D341Med (cell line): ENCODE results near the gene RSRC1.
"Not testable (repeated sequence)": the region's sequence is repeated elsewhere in the genome, so short reads cannot be mapped to it uniquely, and the experiment has no call there.

Experiments used
- DNase-seq: peaks from one replicate; pipeline ENCODE4 v3.0.0; 2012; ENCODE audit warnings: low spot score

RSRC1 gene

DNA sequence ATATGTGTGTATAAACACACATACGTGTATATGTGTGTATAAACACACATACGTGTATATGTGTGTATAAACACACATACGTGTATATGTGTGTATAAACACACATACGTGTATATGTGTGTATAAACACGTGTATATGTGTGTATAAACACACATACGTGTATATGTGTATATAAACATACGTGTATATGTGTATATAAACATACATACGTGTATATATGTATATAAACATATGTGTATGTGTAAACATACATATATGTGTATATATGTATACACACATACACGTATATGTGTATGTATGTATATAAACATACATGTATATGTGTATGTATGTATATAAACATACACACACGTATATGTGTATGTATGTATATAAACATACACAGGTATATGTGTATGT, 119.1 kb downstream of the RSRC1 start:
- DNase-seq, result not testable (repeated sequence)

DNA sequence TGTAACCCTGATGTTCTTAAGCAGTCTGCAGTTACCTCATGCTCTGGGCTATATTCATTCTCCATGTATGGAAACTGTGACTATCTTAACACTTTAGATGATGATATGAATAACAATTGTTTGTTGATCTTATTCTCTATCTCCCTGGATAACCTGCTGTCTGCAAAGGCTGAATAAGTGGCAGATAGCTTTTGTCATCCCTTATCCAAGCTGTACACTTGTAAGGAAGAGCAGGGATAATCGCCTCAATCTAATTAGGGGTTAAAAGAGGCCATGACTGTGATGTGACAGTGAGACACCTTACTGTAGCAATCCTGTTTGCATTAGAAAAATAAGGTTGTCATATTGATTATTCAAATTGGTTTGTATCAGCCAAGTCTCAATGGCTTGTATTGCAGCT, 123.9 kb downstream of the RSRC1 start:
- DNase-seq, result peak; percentile 41

DNA sequence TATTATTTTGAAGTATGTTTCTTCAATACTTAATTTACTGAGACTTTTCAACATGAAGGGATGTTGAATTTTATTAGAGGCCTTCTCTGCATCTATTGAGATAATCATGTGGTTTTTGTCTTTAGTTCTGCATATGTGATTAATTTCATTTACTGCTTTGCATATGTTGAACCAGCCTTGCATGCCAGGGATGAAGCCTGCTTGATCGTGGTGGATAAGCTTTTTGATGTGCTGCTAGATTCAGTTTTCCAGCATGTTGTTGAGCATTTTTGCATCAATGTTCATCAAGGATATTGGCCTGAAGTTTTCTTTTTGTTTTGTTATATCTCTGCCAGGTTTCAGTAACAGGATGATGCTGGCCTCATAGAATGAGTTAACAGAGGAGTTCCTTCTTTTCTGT, 134.4 kb downstream of the RSRC1 start:
- DNase-seq, result no peak

DNA sequence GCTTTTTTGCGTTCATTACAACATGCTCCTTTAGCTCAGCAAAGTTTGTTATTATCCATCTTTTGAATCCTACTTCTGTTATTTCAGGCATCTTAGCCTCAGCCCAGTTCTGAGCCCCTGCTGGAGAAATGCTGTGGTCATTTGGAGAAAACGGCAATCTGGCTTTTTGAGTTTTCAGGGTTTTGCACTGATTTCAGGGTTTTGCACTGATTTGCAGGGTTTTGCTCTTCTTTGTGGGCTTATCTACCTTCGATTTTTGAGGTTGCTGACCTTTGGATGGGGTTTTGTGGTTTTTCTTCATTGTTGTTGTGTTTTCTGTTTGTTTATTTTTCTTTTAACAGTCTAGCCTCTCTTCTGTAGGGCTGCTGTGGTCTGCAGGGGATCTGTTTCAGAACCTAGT, 137.4 kb downstream of the RSRC1 start:
- no peak for DNase-seq

DNA sequence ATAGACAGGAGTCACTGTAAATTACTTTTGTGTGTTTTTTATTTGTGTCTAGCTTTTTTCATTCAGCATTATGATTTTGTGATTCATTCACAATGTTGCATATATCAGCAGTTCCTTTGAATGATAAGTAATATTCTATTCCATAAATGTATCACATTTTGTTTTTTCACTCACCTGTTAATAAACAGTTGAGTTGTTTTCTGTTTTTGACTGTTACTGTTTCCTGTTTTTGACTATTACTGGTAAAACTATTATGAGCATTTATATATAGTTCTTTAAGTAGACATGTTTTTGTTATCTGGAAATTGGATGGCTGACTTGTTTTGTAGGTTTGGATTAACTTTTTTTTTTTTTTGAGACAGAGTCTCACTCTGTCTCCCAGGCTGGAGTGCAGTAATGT, 138.4 kb downstream of the RSRC1 start:
- no peak for DNase-seq

- DNase-seq, result no peak
These were observed 139.3 kb downstream of the RSRC1 start for GRCh38 chr3:158249183-158249582.

GRCh38 chr3:158258619-158259018, 148.7 kb downstream of the RSRC1 start:
- no peak for DNase-seq

GRCh38 chr3:158260392-158260791, 150.5 kb downstream of the RSRC1 start:
- DNase-seq, result no peak

- no peak for DNase-seq
These were observed 151.6 kb downstream of the RSRC1 start for GRCh38 chr3:158261371-158261991.

DNA sequence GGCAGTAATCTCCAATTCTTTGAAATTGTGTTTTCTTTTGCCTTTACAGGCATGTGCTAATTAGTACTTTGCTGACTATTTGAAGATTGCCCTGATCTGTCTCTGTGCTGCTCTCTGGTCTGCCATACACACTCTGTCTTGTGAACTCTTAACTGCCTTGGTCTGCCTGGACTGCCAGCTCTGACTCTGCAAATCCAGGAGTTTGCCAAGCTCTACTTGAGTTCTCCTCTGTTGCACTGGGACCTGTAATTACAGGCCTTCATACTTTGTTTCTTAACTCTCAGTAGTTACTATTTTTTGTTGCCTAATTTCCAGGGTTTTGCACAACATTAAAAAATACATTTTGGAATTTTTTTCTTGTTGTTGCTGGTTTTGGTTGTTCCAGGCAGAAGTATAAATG, 155.0 kb downstream of the RSRC1 start:
- no peak for DNase-seq

DNA sequence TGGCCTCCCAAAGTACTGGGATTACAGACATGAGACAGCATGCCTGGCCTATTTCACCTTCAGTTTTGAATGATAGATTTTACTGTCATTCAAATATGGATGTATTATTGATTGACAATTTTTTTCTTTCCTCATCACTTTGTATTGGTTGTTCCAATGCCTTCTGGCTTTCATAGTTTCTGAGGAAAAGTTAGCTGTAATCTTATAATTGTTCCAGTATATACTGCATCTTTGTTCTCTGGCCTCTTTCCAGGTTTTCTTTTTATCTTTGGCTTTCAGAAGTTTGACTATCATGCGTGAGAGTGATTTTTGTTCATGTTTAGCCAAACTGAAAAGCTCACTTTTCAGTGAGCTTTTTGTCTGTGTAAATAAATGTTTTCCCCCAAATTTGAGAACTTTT, 157.1 kb downstream of the RSRC1 start:
- no peak for DNase-seq

- DNase-seq, result no peak
These were observed 160.1 kb downstream of the RSRC1 start for GRCh38 chr3:158269942-158270341.

DNA sequence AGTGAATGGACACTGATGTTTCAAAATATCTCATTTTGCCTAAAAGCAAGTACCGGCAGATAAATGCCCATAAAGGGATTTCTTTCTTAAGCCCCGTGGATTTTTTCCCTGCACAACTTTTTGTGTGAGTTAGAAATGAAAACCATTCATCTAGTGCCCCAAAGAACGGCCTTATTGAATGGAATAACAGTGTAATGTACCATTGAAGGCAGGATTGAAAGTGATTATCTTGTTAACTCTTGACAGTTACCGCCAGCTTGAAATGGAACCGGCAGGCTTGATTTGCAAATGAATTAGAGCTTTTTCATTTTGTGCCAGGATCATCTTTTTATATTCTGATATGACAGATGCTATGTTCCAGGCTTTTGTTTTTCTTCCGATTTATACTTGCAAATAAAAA, 162.2 kb downstream of the RSRC1 start:
- no peak for DNase-seq

GRCh38 chr3:158273656-158274055, 163.8 kb downstream of the RSRC1 start:
- no peak for DNase-seq

DNA sequence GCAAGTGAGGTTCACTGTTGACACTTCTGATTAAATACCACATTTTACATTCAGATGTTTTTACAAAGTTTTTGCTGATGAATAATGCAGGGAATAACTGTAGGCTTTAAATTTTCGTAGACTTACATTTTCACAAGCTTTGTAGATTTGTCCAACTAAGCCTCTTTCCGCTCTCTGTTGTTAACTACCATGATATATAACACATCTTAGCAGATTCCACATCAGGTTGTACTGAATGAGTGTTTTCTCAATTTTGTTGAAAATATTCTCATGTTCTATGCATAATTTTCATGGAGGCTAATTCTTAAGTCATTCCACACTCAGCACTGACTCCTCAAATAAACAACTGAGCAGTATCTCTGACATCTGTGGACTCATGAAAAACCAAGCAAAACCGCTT, 168.3 kb downstream of the RSRC1 start:
- no peak for DNase-seq

DNA sequence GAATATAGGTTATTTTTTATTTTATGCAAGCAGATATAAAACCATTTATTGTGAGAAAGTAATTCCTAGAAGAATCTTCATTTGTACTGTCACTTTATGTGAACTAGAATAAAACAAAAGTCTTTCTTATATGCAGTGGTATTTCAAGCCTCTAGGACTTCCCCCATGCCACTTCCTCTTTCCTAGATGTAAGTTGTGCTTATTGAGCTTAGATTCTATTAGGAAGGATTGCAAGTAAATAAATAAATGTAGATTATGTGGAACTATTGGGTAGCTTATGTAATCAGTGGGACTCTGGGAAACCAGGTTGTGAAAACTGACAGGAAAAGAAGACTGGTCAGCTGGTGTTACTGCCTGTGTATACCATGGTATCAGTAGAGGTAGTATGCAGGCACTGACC, 169.7 kb downstream of the RSRC1 start:
- no peak for DNase-seq

- DNase-seq, result no peak
These were observed 185.9 kb downstream of the RSRC1 start for GRCh38 chr3:158295771-158296170.

- DNase-seq, result no peak
These were observed 188.1 kb downstream of the RSRC1 start for GRCh38 chr3:158297940-158298339.

DNA sequence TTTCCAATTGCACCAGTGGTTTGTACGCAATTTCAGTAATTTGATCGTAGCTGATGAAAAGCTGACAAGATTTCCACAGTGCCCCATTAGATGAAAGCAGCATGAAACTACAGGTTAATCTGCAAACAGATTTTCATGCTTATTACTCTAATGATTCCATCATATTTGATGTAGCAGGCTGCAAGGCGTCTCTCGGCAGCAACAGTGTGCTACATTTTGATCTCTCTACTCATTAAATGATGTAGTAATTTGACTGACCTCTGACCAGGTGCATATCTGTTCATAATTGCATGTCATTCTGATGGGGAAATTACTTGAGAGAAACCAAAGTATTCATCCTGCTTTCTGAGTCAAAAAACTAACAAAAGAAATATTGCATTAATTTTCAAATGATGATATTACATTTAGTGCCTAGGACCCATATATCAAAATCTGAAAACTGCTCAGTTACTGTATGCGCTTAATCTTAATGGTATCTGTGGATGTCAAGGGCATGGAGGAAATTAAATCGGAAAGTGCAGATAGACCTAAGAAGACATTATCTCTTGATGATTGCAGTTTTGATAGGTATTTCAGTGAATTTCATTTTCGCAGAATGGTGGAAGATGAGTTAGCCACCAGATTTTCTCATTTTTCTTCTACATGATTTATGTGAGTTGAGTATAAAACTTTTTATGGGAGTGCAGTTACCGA, 198.5 kb downstream of the RSRC1 start:
- DNase-seq, result no peak

DNA sequence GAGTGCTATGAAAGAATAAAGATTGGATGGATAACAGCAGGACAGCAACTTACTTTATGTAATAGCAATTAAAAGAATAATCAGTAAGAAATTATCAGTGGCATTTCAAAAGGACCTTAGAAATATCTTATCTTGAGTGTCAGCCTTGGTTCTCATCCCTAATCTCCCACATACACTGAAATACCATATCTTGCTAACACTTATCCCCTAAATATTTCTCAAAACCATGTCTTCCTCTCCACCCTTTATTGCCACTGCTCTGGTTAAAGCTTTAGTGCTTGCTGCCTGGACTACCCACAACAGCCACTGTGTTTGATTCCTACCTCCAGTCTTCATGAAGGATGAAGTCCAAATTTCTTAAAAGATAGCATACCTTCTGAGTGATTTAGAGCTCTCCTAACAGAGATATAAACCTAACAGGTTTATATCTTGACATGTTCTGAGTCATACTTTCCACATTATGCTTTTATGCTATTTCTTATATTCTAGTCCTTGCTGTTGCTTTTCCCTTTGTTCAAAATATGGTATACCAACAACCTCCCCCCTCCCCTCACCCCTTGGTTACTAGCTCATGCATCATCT, 202.8 kb downstream of the RSRC1 start:
- no peak for DNase-seq

DNA sequence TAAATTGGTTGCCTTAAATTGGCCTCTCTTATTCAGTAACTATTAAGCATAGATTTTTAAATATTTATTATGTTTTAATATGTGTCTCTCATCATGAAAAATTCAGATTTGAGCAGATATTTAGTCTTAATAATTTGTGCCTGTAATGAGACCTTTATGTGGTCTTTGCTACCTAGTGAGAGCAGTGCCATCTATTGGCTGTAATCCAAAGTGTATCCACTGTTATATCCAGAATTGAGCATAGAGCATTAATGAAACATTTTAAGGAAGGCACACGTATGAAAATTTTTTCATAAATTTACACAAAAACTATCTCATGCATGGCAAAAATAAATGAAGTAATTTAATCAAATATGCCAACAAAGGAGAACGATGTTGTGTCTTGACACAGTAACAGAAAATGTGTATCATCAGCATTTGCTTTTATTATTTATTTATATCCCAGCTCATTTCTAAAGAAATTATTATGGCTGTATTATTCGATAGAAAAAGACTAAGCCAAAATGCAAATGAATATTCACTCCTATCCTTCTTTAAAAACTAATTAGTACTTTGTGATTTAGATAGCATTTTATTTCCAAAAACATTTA, 203.5 kb downstream of the RSRC1 start:
- DNase-seq, result peak; percentile 35

DNA sequence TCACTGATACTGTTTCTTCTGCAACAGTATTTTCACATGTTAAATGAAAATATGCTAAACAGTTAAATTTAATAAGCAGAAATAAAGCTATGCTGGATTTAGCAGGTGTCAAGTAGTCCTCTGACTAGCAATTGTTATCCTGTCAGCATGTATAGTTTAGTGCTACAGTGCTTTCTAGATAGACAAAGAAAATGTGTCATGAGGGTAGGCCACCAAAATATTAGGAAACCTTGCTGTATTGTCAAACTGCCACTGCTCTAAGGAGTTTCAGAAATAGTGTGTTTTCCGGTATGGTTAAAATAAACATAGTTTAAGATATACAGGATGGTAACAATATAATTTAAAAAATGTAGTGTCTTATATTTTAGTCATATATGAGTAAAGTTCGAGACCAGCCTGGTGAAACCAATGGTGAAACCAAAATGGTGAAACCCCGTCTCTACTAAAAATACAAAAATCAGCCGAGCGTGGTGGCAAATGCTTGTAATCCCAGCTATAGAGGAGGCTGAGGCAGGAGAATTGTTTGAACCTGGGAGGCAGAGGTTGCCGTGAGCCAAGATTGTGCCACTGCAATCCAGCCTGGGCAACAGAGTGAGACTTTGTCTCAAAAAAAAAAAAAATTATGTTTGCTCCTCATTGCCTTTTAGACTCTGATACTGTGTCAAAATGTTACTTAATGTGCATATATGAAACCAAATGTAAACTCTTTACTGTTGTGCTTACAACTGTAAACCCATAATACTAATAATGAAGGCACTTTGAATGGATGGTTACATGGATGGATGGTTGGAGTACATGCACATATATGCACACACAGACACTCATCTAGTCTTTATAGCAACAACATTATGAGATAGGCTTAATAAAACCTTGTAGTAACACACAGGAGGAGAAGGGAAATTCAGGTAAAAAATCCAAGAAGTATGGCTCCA, 204.8 kb downstream of the RSRC1 start:
- no peak for DNase-seq
